ENCODE measurements around the gene NPAS1.
"Not testable (repeated sequence)": the region's sequence is repeated elsewhere in the genome, so short reads cannot be mapped to it uniquely, and the experiment has no call there.

NPAS1 gene

DNA sequence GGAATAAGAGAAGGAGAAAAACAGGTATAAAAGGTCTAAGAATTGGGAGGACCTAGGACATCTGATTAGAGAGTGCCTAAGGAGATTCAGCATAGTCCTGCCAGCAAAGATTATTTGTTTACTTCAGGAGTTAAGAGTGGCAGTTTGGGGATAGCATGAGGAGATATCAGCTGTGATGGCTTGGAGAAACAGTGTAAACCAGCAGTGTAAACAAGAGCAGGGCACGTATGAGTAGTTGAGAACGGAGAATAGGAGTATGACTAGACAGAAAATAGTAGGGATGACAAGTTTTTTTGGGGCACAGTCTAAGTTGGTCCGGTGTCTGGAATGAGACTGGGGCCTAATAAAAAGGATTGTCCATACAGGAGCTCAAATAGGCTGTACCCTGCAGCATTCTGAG lies 30.9 kb downstream of the NPAS1 start:
- DNase-seq, result not testable (repeated sequence)

- DNase-seq, result no peak
Observed at GRCh38 chr19:47056411-47056810, 36.8 kb downstream of the NPAS1 start.

DNA sequence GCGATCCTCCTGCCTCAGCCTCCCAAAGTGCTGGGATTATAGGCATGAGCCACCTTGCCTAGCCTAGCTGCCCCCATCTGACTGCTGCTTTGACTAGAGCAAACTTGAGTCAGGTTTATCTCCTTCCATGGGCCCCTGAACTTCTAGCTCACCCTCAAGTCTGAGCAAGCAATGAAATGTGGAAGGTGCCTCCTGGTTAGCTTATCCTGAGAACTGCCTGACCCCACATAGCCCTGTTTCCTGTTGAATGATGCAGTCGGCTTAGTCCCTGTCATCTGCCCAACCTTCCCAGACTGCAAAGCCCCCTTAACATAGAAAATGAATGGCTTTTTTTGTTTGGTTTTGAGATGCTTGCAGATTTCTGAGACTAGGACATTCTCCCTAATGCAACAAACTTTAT lies 37.7 kb downstream of the NPAS1 start:
- no peak for DNase-seq

- no peak for DNase-seq
Observed at GRCh38 chr19:47058621-47059022, 39.0 kb downstream of the NPAS1 start.

GRCh38 chr19:47063874-47064273 lies 44.2 kb downstream of the NPAS1 start:
- no peak for DNase-seq

DNA sequence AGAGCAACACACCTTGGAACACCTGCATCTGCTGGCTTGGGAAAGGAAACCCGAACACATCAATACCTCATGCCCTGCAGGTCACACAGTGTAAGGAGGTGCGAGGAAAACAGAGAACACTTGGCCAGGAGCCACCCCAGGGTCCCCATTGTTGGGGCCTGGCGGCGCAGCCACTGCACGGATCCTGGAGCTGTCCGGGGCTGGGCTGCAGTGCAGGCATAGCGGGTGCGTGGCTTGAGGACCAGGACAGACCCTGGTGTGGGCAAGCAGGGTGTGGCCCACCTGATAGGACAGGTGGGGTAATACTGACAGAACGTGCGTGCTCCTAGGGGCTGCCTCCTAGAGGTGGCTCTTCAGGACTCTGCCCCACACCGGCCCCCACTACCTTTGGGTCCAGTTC lies 45.6 kb downstream of the NPAS1 start:
- no peak for DNase-seq

DNA sequence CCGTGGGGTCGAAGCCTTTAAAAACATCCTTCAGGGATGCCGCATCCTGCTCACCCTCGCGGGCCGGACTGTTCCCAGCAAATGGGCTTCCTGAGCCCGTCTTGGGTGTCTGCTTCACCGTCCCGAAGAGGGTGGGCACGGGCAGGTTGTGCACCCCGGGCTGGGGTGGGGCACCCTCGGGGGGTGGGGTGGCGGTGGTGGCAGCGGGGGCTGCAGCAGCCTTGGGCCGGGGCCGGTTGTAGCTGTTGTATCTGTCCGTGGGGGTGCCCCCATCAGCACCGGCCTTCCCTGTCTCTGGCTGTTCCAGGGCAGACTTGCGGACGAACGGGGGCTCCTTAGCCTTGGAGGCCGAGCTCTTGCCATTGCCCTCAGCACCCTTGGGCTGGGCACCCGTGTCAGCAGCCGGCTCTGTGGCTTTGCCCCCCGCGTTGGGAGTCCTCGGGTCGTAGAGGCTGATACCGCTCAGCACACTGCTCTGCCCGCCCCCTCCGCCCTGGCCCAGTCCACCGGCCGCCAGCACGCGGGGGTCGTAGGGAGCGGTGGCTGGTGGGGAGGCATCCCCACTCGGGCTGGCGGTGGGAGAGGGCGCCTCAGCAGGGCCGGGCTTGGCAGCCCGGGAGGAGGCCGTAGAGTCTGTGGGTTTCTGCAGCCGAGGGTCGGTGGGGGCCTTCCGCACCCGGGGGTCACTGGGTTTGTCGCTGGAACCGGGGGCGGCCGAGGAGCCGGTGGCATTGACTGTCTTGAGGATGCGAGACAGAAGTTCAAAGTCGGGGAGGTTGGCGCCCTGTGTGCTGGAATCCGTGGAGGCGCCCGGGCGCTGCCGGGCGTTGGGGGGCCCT lies 47.0 kb downstream of the NPAS1 start:
- DNase-seq, result no peak

- DNase-seq, result no peak
Observed at GRCh38 chr19:47067215-47067847, 47.7 kb downstream of the NPAS1 start.

GRCh38 chr19:47068246-47068645 lies 48.6 kb downstream of the NPAS1 start:
- DNase-seq, result no peak

- DNase-seq, result no peak
Observed at GRCh38 chr19:47068876-47069406, 49.3 kb downstream of the NPAS1 start.

- DNase-seq, result no peak
Observed at GRCh38 chr19:47069795-47070194, 50.2 kb downstream of the NPAS1 start.

GRCh38 chr19:47070756-47071155 lies 51.1 kb downstream of the NPAS1 start:
- no peak for DNase-seq

DNA sequence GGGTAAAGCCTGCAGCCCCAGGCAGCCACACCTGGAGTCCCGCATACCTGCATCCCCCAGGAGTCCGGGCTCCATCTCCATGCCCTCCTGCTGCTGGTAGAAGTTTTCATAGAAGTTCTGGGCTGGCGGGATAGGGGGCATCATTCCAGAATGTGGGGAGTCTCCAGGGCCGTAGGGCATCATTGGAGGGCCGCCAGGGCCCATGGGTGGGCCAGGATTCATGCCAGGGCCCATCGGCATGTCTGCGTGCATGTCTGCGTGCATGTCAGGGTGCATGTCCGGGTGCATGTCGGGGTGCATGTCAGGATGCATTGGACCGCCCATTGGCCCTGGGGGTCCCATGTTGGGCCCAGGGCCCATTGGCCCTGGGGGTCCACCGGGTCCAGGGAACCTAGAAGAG lies 52.1 kb downstream of the NPAS1 start:
- no peak for DNase-seq

DNA sequence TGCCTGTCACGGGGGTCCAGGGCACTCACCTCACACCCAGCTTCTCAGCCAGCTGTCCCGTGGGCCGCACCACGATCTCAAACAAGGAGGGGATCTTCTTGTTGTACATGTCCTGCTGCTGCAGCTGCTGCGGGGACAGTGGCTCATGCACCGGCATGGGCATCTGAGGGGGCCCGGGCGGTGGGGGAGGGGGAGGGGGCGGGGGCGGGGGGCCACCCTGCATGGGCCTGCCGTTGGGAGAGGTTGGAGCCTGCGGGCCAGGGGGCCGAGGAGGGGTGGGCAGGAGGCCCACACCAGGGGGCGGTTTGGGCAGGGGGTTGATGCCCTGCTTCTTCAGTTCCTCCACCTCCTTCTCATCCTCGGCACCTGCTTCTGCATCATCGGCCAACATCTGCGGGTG lies 52.7 kb downstream of the NPAS1 start:
- no peak for DNase-seq

DNA sequence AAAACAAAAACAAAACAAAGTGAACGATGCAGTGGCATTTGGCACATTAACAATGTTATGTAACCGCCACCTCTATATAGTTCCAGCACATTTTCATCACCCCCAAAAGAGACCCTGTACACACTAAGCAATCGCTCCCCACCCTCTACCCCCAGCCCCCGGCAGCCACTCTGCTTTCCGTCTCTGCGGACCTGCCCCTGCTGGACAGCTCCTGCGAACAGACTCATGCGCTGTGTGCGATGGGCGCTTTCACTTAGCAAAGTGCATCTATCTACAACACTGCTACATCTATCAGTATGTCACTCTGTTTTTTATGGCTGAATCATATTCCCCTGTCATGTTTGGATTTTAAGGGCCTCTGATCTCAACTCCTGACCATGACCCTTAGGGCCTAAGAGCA lies 53.9 kb downstream of the NPAS1 start:
- no peak for DNase-seq

DNA sequence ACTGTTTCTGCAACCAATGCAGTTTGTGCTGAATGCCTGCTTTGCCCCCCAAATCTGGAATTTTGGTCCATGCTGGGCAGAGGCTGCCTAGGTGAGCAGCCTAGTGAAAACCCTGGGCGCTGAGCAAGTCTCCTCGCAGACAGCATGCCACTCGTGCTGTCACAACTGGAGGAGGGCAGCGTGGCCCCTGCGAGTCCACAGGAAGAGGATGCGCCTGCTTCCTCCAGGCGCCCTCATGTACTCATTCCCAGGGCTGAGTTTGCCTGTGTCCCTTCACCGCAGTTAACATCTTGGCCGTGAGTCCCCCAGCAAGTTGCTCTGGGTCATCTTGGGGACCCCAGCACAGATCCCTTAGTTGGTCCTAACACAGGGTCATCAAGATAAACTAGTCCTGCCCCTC lies 55.0 kb downstream of the NPAS1 start:
- DNase-seq, result no peak

GRCh38 chr19:47075179-47075810 lies 55.7 kb downstream of the NPAS1 start:
- no peak for DNase-seq

GRCh38 chr19:47075941-47076340 lies 56.3 kb downstream of the NPAS1 start:
- no peak for DNase-seq

DNA sequence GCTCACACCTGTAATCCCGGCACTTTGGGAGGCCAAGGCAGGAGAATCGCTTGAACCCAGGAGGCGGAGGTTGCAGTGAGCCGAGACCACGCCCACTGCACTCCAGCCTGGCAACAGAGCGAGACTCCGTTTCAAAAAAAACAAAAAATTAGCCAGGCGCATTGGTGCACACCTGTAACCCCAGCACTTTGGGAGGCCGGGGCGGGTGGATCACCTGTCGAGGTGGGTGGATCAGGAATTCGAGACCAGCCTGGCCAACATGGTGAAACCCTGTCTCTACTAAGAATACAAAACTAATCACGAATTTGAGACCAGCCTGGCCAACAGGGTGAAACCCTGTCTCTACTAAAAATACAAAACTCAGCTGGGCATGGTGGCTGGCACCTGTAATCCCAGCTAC lies 58.7 kb downstream of the NPAS1 start:
- not testable (repeated sequence) for DNase-seq

GRCh38 chr19:47081095-47081494 lies 61.5 kb downstream of the NPAS1 start:
- no peak for DNase-seq

- DNase-seq, result no peak
Observed at GRCh38 chr19:47082493-47082892, 62.9 kb downstream of the NPAS1 start.

- DNase-seq, result no peak
Observed at GRCh38 chr19:47084879-47085439, 65.3 kb downstream of the NPAS1 start.

DNA sequence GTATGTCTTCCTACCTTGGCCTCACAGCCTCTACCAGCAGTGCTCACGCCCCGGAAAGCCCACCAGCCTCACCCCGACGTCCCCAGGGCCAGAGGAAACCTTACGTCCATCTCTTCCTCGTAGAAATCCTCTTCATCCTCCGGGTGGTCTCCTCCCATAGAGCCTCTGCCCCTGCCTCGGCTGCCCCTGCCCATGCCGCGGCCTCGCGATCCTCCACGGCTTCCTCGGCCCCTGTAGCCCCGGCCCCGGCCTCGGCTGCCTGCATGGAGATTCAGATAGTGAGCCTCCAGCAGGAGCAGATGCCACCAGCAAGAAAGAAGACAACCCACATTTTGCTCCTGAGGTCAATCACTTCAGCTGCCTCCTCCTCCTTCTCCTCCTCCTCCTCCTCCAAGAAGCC lies 66.6 kb downstream of the NPAS1 start:
- no peak for DNase-seq
